Sigmoid colon (tissue), 7 donors: ENCODE data around the gene DUSP7. TPM values are rescaled to one million over a fixed set of nuclear protein-coding genes. Genes with fewer than 3 reads are reported as not detected.

ENCODE experiments used
- DNase-seq: peaks from one replicate; pipeline ENCODE4 v3.0.0-alpha.2; 2019
- H3K27ac ChIP-seq, 4 donors: fragments of 200-600 bp; sonication (generic); one replicate each; pipeline ENCODE4 v1.5.1; 2016 to 2019; ENCODE audit warnings: mild to moderate bottlenecking in 1 of 4
- H3K27me3 ChIP-seq, 3 donors: fragments of 200-600 bp; sonication (generic); one replicate each; pipeline ENCODE4 v1.5.1; 2019; ENCODE audit warnings: mild to moderate bottlenecking in 1 of 3
- H3K36me3 ChIP-seq, 4 donors: fragments of 200-600 bp; sonication (generic); one replicate each; pipeline ENCODE4 v1.5.1; 2016 to 2019
- H3K4me1 ChIP-seq, 4 donors: fragments of 200-600 bp; sonication (generic); one replicate each; pipeline ENCODE4 v1.5.1; 2017 to 2019
- H3K4me3 ChIP-seq, 4 donors: fragments of 200-600 bp; sonication (generic); one replicate each; pipeline ENCODE4 v1.5.1; 2017 to 2019; ENCODE audit warnings: mild to moderate bottlenecking in 2 of 4, moderate library complexity in 1 of 4
- H3K9me3 ChIP-seq, 4 donors: fragments of 200-600 bp in 3 of 4; sonication (generic) in 3 of 4; one replicate each; pipeline versions ENCODE4 v1.5.1 to v1.6.1; 2013 to 2019
- CTCF ChIP-seq, 4 experiments: fragments of 450-650 bp in 3 of 4; fragments of 200-600 bp in 1 of 4; IDR thresholded peaks; one replicate each; pipeline ENCODE4 v1.5.1; 2016 to 2019; ENCODE audit warnings: antibody characterized with exemption in 4 of 4, mild to moderate bottlenecking in 3 of 4, moderate library complexity in 2 of 4
- EP300 ChIP-seq, 4 donors: sonication (generic); formaldehyde crosslinking; IDR thresholded peaks; one replicate each; pipeline ENCODE4 v1.6.1; 2017; ENCODE audit warnings: antibody characterized with exemption in 4 of 4
- POLR2A ChIP-seq, 2 donors: fragments of 450-650 bp; IDR thresholded peaks; one replicate each; pipeline ENCODE4 v1.6.1; 2016; ENCODE audit warnings: antibody characterized with exemption in 2 of 2, mild to moderate bottlenecking in 2 of 2, moderate library complexity in 2 of 2
- POLR2AphosphoS5 ChIP-seq, 4 donors: sonication (generic); formaldehyde crosslinking; IDR thresholded peaks; one replicate each; pipeline ENCODE4 v1.6.1; 2017; ENCODE audit warnings: antibody characterized with exemption in 4 of 4
- WGBS, 2 donors: extraction: QIAGEN DNeasy Blood & Tissue Kit; methylation state at CpG; one replicate each; pipeline ENCODE4 v1.1.7; 2013; 5-methylcytosine and 5-hydroxymethylcytosine counted together
- intact Hi-C: fragments of 100-400 bp; cut with DNase I; formaldehyde crosslinking; loops from one replicate; pipeline ENCODE4 v1.15.1; 2023
- polyA plus RNA-seq, 3 donors: library from polyadenylated mRNA; stranded (reverse); fragments of 200-250 nt; gene quantifications; one replicate each; pipeline ENCODE4 v1.2.3, GENCODE V29; 2013
- total RNA-seq, 4 donors: library from RNA; depleted of rRNA; stranded (reverse); fragments of >200 nt; gene quantifications; one replicate each; pipeline ENCODE4 v1.1.0, GENCODE V29; 2016
- donor health status: healthy with polysubstance abuse.
- donor health status: Bipolar disorder and iron deficiency.
- donor health status: healthy.

DUSP7 gene
- total and polyA plus RNA-seq, 7 donors, result 3.0 to 7.6 (median 6.8) TPM

- intact Hi-C loops, result loop anchor here (5.0 kb wide), 1 partner anchor 51 kb away; no protein-coding TSS in a partner anchor
- WGBS, 2 donors, result 81 to 89% methylated on average over 22 of the region's 22 CpGs
- Histone ChIP-seq H3K9me3 (no peaks in the 10 kb centered on the region), H3K36me3 (no peaks in the 10 kb centered on the region), H3K27me3 (no peaks in the 10 kb centered on the region), H3K4me3 (no peak overlapping the region), H3K27ac (peak overlapping the region; percentile 66 to 76 (median 72)), H3K4me1 (peaks cover 0 to 18% (median 15%) of the 10 kb centered on the region in 4 donors)
- DNase-seq, result peak; percentile 84
- TF ChIP-seq CTCF (IDR thresholded peaks at IDR 0.05) (no peak), EP300 (IDR thresholded peaks at IDR 0.05) (no peak), POLR2AphosphoS5 (IDR thresholded peaks at IDR 0.05) (peak in 1 of 4 donors; percentile 8), POLR2A (IDR thresholded peaks at IDR 0.05) (no peak)
Measured at GRCh38 chr3:52070724-52071621, 14.6 kb upstream of the DUSP7 start.

GRCh38 chr3:52069855-52070254 is 13.5 kb upstream of the DUSP7 start:
- TF ChIP-seq POLR2A (IDR thresholded peaks at IDR 0.05) (no peak), CTCF (IDR thresholded peaks at IDR 0.05) (no peak), EP300 (IDR thresholded peaks at IDR 0.05) (no peak), POLR2AphosphoS5 (IDR thresholded peaks at IDR 0.05) (no peak)
- Histone ChIP-seq H3K36me3 (no peaks in the 10 kb centered on the region), H3K27me3 (no peaks in the 10 kb centered on the region), H3K27ac (peak overlapping the region in 3 of 4 donors; percentile 66 to 76 (median 75)), H3K4me1 (peaks cover 0 to 18% (median 15%) of the 10 kb centered on the region in 4 donors), H3K9me3 (no peaks in the 10 kb centered on the region), H3K4me3 (no peak overlapping the region)
- intact Hi-C loops, result loop anchor here (5.0 kb wide), 1 partner anchor 52 kb away; no protein-coding TSS in a partner anchor
- 94 to 95% methylated on average over 4 of the region's 4 CpGs for WGBS, 2 donors
- no peak for DNase-seq

GRCh38 chr3:52069135-52069534 is 12.8 kb upstream of the DUSP7 start:
- TF ChIP-seq POLR2A (IDR thresholded peaks at IDR 0.05) (no peak), EP300 (IDR thresholded peaks at IDR 0.05) (no peak), CTCF (IDR thresholded peaks at IDR 0.05) (no peak), POLR2AphosphoS5 (IDR thresholded peaks at IDR 0.05) (no peak)
- Histone ChIP-seq H3K9me3 (no peaks in the 10 kb centered on the region), H3K36me3 (no peaks in the 10 kb centered on the region), H3K4me1 (peaks cover 0 to 18% (median 15%) of the 10 kb centered on the region in 4 donors), H3K4me3 (no peak overlapping the region), H3K27me3 (no peaks in the 10 kb centered on the region), H3K27ac (no peak overlapping the region)
- no peak for DNase-seq
- WGBS, 2 donors, result 93 to 94% methylated on average over 5 of the region's 5 CpGs
- intact Hi-C loops, result no loop called here

GRCh38 chr3:52068730-52069129 is 12.4 kb upstream of the DUSP7 start:
- H3K27me3 ChIP-seq, result no peaks in the 10 kb centered on the region
- H3K9me3 ChIP-seq, result no peaks in the 10 kb centered on the region
- no peak for DNase-seq
- TF ChIP-seq CTCF (IDR thresholded peaks at IDR 0.05) (no peak), POLR2AphosphoS5 (IDR thresholded peaks at IDR 0.05) (no peak), POLR2A (IDR thresholded peaks at IDR 0.05) (no peak), EP300 (IDR thresholded peaks at IDR 0.05) (no peak)
- peaks cover 0 to 18% (median 15%) of the 10 kb centered on the region in 4 donors for H3K4me1 ChIP-seq
- H3K36me3 ChIP-seq, result no peaks in the 10 kb centered on the region
- intact Hi-C loops, result no loop called here
- WGBS, 2 donors, result 47 to 79% methylated on average over 12 of the region's 12 CpGs
- no peak overlapping the region for H3K27ac ChIP-seq
- H3K4me3 ChIP-seq, result no peak overlapping the region
